NCI-H2196 (cell line): Measurements from ENCODE around the gene HAAO.

ENCODE experiments used
- DNase-seq: peaks from one replicate; lab custom pipeline; 2025; ENCODE audit not compliant: unreplicated experiment; lab: John Stamatoyannopoulos, UW

The HAAO gene

DNA sequence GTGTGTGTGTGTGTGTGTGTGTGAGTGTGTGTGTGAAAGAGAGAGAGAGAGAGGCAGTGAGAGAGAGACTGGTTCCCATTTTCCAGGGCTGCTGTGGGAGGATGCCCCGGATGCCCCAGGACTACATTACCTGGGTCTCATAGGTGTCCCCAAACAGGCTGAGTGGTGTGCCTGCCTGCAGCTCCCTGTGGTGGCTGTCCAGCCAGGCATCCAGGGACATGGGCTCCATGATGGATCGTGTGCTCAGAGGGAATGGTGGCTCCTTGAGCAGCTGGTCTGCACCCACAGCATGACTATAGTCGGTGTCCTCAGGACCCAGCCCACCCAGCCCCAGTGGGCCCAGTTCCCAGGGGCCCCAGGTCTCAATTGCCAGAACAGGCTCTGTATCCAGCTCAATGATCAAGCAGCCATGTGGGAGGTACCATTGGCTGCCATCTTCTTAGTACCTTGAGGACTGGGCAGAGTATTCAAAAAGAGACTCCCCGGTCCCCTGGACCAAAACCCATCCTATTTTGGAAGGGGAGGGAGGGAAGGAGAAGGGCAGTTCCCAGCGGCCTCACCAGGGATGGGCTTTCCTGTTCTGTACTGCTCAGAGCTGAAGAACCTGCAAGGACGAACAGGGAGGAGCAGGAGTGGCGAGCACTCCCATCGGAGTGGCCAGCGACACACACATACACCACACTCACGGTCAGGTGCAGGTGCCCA is 22.6 kb downstream of the HAAO start:
- no peak for DNase-seq

GRCh38 chr2:42768706-42769256 is 23.6 kb downstream of the HAAO start:
- no peak for DNase-seq

GRCh38 chr2:42767899-42768705 is 24.3 kb downstream of the HAAO start:
- no peak for DNase-seq

GRCh38 chr2:42767080-42767898 is 25.1 kb downstream of the HAAO start:
- DNase-seq, result no peak

DNA sequence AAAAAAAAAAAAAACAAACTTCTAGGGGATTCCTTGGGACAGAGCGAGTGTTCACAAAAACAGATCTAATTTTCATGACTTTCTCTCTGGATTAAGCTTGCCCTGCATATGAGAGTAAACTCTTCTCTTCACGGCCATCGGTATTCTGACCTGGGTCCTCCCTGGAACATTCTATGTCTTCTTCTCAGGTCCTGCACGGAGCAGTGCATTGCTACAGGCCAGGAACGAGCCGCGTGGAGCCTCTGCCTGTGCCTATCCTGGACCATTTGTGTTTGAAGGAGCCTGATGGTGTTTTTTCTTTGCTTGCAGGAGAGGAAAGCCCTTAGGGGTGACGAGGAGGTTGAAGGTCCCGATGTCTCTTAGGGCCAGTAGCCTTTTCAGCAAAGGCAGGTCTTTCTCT is 26.7 kb downstream of the HAAO start:
- DNase-seq, result no peak

DNA sequence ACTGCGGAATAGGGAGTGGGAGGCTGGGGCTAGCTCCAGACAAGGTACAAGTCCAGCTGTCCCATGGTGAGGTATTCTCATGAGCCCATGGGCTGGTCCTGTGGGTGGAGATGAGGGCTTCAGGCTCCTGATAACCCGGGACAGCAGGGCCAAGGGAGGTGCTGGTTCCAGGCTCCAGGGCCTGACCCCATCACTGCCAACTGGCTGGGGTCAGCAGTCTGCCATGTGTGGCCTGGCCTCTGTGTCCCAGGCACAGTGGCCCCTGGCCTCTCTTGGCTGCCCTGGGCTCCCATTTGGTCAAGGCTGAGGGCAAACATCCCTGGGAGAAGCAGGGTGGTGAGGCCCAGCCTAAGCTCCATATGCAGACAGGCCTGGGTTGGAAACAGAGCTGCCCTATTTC is 27.5 kb downstream of the HAAO start:
- DNase-seq, result no peak

DNA sequence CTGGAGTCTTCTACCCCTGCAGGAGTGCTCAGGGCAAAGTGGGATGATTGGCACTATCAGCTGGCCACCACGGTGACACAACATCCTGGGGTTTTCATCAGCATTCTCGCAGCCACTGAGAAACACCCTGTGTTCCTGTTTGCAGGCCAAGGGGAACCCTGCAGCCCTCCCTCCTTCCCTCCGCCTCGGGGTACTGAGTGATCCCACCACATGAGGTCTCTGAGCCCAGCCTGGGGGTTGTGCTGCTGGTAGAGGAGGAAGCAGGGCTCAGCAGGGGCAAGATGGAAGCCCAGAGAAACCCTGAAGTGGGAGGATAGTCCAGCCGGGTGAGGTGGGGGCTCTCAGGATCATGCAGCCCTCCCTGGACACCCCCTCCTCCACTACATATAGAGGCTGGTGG is 28.3 kb downstream of the HAAO start, which contains the start of gene OXER1:
Gene OXER1, minus strand, starts transcription at position 40 of the 400 bp plus-strand sequence. CDS start 73 bp downstream, outside the sequence.
- no peak for DNase-seq

DNA sequence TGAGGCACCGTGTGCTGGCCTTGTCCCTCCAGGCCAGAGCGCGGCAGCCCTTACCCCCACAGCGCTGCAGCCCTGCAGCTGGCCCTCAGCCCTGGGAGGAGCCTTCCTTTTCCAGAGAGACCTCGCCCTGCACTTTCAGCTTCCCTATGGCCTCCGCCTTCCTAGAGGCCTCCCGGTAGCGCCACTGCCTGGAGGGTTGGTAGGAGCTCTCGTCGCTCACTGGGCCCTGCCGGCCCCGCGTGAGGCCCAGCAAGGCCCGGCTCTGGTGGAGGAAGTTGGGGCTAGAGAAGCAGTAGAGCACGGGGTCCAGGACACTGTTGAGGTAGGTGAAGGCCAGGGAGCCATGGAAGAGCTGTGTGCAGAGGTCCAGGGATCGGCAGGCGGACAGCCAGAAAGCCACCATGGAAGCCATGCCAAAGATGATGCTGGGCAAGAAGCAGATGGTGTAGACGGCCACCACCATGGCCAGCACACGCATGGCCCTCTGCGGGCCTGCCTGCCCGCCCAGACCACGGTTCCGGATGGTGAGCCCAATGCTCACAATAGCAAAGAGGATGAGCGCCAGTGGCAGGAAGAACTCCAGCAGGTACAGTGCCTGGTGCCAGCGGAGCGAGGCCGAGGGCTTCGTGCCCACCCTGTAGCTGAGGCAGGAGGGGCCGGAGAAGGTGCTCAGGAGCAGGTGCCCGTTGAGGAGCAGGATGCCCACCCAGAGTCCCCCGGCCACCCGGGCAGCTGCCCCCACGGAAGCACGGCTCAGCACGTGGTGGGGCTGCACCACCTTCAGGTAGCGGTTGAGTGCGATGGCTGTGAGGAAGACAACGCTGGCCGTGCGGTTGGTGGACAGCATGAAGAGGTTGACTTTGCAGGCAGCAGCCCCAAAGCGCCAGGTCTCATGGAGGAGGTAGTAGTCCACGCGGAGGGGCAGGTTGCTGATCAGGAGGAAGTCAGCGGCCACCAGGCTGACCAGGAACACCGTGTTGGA is 29.3 kb downstream of the HAAO start:
- no peak for DNase-seq

DNA sequence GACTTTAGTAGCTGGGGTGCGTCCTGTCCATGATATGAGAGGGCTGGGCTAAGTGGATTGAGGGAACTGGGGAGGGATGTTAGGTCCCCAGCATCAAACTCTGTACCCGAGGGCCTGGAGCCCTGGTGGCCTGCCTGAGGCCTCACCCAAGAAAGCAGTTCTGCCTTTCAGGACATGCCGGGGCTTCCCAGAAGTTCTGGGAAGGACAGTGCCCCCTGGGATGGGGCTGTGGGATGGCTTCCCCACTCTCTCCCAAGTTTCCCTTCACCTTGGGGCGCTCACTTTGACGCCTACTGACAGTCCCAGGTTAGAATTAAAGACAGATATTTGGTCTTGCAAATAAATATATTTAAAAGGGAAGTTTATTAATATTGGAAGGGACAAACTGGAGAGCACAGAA is 30.2 kb downstream of the HAAO start:
- DNase-seq, result no peak

DNA sequence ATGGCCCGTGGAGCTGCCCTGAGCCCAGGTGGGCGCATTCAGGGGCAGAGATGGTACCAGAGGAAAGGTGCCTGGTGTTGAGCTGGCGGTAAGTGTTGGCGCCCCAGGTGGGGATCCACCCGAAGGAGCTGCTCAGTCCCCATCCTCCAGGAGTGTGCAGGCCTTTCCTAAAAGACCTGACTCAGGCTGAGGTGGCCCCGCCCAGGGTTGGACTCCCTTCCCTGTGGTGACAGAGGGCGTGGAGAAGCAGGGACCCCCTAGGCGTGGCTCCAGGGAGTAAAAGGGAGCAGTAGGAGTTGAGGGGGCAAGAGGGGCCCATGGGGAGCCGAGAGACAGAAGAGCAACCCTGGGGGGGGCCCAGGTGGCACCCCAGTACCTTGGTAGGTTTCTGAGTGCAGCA is 30.8 kb downstream of the HAAO start:
- no peak for DNase-seq

DNA sequence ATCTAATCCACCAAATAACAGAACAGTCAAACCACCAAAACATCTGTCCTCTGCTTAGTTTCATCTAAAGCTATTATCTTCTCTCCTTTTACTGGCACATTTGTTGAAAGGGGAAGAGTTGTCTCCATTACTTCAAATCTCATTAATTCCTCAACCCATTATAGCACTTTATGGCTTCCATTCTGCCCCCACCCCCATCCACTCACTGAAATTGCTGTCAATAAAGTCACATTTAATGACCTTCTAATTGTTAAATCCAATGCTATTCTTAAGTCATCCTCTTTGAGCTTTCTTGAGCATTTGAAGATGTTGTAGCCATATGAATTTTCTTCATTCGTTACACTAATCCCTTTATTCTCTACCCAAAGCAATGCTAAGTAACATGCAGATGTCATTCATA is 33.6 kb downstream of the HAAO start:
- DNase-seq, result no peak

DNA sequence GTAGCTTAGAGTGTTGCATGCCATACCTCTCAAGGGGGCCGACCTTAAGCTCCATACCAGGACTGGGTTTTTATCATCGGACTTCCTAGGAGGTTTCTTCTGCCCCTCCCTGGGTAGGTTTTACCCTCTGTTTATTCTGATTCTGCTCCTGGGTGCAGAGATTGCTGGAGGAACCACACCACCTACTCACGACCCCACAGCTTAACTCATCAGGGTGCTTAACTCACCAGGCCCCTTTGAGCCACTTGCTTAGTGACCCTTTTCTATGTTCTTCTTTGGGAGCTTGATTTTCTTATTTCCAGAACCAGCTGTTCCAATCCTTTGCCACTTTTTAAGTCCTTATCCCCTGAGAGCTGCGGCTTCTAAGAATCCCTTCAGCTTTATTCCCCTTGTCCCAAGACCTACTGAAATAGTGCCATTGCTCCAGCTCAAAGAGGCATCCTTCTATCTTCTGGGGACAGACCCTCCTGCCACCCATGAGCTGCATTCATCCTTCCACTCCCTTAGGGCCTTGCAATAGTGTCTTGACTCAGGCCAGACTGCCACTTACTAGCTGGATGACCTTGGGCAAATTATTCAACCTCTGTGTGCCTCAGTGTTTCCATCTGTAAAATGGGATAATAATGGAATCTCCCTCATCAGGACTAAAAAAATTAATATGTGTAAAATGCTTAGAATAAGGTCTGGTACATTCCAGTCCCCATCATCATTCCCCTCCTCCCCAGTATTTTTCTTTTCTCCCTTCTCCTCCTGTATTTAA is 34.2 kb downstream of the HAAO start:
- no peak for DNase-seq

- no peak for DNase-seq
Measured at GRCh38 chr2:42756966-42757513, 35.3 kb downstream of the HAAO start.

GRCh38 chr2:42756150-42756775 is 36.1 kb downstream of the HAAO start:
- no peak for DNase-seq

- no peak for DNase-seq
Measured at GRCh38 chr2:42755191-42755880, 37.0 kb downstream of the HAAO start.

GRCh38 chr2:42754776-42755140 is 37.6 kb downstream of the HAAO start:
- DNase-seq, result no peak

DNA sequence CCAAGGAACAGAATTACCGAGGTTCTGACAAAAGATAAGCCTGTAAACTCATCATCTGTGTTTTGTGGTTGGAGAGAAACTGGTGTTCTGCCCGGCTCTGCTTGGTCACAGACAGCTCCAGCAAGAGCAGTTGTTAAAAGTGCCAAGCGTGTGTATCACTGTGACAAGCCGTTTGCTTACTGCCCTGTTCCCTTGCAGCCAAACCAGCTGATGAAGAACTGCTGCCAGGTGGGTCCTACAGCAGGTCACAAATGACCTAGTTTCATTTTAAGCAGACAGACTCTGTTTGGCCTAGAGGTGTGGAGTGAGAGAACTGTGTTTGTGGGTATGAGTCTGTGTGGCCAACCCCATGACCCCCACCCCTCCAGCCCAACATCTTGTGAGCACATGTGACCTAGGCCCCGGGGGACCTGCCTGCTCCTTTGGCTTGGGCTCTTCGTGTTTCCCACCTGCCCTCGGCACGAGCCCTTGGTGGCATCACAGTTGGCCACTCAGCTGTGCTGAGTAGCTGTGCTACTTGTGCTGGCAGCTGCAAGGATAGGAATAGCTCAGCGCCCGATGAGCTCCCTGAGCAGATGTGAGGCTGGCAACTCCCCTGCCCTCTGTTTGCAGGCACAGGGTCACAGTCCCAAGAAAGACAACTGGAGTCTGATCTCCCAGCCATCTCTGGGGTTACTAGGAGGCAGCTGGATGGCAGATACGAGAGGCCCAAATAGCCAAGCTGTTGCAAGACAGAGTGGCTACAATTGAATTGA is 38.2 kb downstream of the HAAO start:
- DNase-seq, result no peak
